MV-4-11 (cell line): ENCODE measurements around the gene CDH23.

Experiments
- DNase-seq: peaks from one replicate; lab custom pipeline; 2025; lab: John Stamatoyannopoulos, UW

CDH23 gene

DNA sequence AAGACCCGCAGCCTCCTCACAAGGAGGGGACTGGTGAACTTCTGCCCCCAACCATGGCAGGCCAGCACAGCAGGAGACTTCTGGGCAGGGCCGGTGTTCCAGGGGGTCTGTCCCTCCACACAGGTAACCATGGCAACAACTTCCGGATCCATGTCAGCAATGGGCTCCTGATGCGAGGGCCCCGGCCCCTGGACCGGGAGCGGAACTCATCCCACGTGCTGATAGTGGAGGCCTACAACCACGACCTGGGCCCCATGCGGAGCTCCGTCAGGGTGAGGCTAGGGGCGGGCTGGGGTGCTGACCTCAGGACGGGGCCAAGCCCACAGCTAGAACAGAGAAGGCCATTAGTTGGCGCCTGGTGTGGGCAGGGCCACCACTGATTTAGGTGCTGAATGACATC lies 328.5 kb downstream of the CDH23 start:
- DNase-seq, result no peak

DNA sequence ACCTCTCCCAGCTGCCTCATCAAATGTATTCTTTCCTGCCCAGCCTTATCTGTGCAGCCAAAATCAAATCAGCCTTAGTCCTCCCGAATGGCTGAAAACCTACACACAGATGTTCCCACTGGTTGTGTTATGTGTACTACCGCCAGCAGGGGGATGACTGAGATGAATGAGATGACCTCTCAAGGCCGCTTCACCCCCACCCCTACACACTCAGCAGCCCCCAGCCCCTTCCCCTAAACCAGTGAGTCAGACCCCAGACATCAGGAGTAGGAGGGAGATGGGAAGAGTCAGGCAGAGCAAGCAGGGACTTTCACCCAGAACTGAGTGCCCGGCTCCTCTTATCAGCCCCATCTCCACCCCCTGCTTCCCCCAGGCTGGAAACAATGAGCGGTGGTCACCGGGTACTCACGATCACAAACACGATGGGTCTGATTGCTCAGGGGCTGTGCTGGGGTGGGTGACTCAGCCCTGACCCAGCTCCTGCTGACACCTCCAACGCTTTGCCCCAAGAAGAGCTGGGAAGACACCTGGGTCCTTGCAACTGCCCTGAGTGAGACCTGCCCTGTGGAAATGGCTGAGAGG lies 329.4 kb downstream of the CDH23 start:
- peak; percentile 38 for DNase-seq

DNA sequence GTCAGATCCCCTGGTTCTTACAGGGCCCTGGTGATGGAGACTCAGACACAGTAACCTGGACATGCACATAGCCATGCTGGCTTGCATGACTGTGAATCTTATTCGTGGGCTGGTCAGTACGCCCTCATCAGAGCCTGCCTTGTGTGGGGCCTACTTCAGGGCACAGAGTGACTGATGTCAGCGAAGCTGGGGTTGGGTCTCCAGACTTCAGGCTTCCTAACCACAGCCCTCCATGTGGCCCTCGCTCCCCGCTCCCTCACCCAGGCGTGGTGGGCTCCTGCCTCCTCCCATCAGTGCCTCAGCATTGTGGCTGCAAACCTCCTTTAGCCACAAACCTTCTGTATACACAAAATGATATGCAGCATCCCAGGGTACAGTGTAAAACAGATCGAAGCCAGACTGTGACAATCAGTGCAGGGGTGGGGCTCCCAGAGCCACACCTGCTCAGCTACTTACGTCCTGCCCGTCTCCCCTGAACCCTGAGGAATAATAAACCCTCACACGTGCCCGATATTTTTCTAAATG lies 329.9 kb downstream of the CDH23 start:
- DNase-seq, result no peak

DNA sequence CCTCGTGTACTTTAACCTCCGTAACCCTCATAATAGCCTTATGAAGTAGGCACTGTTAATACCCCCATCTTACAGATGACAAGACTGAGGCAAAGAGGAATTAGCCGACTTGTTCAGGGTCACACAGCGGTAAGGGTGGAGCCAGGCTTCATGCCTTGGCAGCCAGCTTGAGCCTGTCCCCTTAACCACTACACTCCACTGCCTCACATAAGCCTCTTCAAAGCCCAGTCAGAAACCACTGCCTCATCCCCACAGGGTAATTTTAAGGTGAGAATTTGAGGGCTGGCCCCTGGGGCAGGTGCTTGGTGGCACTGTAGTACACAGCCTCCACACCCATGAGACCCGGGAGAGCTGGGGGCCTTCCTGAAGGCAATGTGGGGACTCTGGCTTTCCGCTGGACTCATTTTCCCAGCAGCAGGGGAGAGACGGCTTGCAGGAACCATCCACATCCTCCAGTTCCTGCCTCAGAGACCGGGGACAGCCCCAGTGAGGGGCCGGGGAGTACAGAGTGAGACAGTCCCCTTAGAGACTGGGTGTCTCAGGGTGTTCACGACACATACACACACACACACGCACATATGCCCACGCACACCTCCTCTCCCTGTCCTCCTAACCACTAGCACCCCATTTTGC lies 330.5 kb downstream of the CDH23 start:
- peak; percentile 49 for DNase-seq

DNA sequence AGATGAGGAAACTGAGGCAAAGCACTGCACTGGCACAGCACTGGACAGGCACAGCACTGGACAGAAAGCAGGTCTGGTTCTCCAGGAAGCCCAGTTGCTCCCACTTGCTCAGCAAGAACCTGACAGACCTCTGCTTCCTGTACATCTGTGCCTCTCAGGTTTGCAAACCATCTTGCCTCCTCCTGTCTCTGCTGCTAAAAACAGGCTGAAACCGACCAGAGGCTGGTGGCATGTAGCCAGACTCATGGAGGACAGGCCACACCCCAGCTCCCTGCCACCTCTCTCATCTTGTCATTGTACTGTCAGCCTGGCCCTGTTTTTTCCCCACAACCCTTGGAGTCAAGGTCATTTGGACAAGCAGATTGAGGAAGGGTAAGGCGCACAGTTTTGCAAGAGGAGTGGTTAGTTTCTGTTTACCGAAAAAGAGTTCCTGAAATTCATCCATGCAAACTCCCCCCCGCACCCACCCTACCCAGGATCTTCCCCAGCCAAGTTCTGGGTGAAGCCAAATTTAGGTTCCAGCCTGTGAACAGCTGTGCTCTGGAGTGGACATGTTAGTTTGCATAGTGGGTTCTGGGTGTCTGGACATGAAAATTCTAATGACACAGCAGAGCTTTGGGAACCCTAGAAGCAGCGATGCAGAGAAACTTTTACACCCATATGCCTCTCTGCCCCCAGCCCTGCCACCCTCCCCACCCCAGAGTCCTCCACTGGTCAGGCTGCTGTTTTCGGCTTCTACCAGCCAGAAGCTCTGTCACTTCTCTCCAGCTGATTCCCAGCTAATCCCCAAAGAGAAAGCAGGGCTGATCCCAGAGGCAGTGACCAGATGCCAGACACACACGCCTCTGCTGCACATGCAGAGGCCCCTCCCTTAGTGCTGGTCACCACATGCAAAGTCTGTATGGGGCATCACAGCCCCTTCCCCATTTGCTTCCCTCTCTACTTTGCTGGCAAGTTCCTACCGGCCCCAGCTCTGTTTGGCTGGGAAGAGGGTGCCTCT lies 331.3 kb downstream of the CDH23 start:
- DNase-seq, result peak; percentile 93

DNA sequence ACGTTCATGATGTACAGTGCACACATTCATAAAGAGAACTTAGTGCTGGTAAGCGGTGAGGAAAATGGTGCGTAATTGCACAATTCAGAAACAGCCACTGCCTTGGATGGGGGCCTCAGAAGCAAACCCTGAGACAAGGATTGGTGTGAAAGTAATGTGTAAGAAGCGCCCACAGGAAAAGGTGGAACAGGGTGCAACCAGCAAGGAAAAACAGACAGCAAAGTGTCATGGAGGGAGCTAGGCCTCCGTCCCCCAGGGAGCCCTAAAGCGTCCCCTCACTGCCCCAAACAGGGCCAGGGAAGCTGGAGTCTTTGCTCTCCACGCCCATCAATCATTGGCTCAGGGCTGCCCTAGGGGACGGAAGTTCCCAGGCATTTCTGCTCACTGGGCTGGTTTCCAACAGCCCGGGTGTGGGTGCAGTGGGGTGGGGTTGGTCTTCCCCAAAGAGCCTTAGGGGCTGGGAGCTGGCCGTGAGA lies 332.5 kb downstream of the CDH23 start:
- DNase-seq, result peak; percentile 81

DNA sequence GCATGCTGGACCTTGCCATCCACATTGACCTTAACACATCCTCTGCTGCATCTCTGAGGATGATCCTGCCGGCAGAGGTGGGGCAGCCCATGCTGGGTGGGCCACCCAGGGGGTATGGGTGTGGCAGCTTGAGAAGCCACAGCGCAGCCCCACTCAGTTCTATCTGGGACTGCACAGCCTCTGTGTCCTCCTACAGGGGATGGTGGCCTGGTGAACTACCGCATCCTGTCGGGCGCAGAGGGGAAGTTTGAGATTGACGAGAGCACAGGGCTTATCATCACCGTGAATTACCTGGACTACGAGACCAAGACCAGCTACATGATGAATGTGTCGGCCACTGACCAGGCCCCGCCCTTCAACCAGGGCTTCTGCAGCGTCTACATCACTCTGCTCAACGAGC lies 335.1 kb downstream of the CDH23 start:
- no peak for DNase-seq

DNA sequence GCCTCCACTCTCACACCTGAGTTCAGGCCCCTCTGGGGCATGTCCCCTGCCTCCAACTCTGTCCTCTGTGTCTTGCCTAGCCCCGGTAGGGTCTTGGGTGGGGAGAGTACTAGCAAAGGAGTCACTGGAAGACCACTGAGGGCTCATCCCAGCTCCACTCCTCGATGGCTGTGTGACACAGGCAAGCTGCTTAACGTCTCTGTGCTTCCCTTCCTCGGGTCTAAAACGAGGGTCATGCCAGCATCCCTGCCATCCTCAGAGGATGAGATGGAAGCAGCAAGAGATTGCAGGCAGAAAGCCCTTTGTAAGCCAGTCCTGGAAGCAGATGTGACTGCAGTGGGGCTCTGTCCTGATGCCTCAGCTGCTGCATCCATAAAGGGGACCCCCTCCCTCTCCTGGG lies 338.1 kb downstream of the CDH23 start:
- DNase-seq, result no peak

DNA sequence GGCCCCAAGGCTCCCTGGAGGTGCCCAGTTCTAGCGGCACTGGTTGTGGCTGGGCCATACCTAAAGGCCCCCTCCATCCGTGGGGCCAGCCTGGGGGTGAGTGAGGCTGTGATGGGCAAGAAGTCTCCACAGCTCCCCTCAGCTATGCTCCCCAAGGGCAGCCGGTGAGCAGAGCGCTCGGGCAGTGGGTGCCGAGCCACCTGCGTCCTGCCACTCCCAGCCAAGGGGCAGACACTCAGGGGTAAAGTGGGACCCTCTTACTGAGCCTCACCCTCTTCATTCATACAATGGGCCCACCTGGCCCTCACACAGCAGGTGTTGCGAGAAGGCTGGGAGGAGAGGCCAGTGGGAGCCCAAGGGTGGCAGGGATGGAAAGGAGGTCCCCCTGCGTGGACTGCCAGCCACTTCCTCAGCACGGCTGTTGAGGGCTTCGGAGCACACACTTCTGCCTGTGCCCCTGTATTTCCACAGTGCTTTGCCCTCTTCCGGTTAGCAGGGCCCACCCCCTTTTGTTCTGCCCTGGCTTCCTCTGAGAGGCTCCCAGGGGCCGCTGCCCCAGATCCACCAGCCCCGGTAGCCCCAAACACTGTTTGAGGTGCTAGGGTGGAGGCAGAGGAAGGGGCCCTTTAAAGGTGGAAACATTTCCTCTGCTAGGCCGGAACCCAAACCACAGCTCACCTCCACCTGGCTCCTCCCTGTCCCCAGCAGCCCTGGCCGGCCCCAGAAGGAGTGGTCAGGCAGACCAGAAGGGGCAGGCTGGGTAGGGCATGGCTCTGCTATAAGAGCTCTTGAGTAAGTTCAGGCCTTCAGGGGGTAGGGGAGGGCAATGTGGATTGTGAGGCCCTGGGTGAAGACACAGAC lies 339.2 kb downstream of the CDH23 start:
- DNase-seq, result no peak

DNA sequence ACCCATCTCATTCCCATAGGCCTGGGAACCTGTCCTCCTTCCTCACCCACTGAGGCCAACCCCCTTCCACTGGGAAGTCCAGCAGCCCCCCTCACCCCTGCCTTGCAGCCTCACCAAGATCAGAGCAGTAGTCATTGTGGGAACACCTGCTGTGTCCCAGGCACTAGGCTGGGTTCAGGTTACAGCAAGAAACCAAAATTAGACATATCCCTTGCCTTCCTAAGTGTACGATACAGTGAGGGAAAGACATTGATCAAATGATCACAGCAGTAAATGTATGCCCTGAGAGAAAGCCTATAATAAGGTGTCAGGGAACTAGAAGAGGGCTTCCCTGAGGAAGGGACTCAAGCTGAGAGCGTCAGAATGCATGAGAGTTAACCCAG lies 339.8 kb downstream of the CDH23 start:
- no peak for DNase-seq

DNA sequence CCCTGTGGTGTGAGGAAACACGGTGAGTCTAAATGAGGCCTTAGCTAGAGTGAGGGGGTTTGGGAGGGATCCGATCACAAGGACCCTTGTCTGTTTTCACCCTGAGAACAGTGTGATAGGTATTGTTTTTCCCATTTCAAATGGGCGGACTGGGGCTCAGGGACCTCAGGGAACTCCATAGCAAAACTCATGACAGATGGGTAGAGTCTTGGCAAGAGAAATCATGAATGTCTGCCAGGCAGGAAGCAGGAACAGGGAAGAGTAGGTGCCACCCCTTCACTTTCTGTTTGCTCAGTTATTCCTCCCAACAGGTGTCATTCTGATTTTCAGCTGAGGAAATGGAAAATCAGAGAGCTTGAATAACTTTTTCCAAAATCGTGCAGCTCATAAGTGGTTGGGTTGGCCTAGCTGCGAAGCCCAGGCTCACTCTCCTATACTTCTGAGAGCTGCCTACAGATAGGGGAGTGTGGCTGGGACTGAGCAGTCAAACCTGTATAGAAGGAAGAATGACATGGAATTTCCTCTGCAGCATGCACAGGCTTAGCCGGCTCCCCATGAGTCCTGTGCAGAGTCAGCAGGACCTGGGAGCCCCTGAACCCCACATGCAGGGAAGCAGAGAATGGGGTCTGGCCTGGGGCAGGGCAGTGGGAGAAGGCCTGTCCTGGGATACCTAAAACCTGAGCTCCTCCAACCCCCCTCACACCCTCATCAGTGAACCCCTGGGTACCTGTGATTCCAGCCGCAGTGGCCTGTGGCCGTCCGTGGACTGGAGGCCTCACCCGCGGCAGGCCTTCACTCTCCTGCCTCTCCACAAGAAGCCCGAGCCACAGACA lies 340.5 kb downstream of the CDH23 start:
- DNase-seq, result no peak

DNA sequence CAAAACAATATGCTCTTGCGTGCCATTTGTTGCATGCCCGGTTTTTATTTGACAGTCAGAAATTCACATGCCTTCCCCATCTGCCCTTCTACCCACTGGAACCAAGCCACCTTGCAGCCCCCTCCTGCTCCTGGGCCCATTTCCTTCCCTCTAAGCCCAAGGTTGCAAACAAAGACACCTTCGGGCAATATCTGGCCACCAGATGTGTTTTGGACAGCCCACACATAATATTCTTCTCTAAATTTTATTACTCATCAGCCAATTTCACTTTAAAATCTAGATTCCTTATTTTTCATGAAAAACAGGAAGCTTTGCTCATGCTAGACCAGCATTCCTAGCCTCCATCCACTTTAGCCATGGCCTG lies 341.1 kb downstream of the CDH23 start:
- DNase-seq, result no peak

DNA sequence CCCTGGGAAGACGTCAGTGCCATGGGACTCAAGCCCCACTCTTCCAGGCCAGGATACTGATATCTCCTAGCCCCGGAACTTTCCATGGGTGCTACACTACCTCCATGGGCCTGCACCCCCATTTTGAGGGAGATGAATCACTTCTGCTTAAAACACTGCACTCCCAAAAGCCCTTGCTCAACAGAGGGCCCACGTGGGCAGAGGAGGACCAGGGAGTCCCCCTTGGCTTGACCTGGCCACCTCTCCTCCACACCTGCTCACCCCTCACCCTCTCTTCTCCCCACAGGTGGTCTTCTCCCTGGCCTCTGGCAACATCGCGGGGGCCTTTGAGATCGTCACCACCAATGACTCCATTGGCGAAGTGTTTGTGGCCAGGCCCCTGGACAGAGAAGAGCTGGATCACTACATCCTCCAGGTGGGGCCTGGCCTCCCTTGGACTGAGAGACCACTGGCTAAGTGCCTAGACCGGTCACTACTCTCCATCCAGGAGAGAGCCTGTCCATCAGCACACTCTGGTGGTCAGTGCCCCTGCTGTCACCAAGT lies 342.7 kb downstream of the CDH23 start:
- DNase-seq, result no peak

DNA sequence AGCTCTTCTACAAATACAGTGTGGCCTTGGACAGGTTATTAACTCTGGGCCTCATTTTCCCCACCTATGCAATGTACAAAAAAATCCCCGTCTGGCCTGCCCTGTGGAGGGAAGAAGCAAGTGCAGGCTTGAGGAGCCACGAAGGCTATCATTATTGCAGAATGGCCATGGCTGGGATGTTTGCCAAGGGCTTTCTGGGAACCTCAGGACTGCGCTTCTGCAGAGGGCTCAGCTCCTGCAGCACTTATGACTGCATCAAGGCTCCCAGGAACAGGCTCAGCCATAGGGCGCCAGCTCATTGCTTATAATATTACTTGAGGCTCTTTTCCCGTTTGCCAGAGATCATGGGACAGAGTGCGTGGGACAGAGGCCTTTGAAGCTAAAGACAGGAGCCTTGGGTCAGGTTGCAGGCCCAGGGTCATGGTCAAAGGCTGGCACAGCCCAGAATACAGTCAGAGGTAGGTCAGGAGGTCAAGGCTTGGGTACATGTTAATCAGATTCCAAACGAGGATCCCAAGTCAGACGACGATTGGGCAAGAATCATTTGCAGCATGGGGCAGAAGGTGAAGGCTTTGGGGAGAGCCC lies 343.4 kb downstream of the CDH23 start:
- peak; percentile 33 for DNase-seq

DNA sequence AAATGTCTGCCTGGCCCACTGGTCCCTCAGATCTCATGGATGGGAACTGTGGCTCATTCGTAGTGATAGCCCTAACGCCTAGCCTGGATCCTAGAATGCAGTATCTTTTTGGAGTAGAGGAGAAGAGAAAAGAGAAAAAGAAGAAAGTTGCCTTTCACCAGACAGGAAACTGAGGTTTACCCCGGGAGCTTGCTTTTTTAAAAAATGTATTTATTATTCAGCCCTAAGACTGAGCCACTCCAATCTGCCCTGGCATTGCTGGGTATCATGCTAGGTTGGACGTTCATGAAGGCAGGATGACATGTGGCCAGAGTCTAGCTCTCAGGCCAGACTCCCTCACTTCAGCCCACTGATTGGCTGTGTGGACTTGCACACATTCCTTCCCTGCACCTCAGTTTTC lies 344.3 kb downstream of the CDH23 start:
- DNase-seq, result no peak

DNA sequence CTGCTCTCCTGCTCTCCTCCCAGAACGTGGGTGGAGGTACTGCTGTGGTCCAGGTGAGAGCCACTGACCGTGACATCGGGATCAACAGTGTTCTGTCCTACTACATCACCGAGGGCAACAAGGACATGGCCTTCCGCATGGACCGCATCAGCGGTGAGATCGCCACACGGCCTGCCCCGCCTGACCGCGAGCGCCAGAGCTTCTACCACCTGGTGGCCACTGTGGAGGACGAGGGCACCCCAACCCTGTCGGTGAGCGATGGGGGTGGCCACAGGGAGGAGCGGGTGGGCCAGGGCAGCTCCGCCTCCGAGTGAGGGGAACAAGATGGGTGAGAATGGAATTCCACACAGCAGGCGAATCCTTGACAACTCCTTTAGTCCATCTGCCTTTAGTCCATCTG lies 345.0 kb downstream of the CDH23 start:
- DNase-seq, result no peak

DNA sequence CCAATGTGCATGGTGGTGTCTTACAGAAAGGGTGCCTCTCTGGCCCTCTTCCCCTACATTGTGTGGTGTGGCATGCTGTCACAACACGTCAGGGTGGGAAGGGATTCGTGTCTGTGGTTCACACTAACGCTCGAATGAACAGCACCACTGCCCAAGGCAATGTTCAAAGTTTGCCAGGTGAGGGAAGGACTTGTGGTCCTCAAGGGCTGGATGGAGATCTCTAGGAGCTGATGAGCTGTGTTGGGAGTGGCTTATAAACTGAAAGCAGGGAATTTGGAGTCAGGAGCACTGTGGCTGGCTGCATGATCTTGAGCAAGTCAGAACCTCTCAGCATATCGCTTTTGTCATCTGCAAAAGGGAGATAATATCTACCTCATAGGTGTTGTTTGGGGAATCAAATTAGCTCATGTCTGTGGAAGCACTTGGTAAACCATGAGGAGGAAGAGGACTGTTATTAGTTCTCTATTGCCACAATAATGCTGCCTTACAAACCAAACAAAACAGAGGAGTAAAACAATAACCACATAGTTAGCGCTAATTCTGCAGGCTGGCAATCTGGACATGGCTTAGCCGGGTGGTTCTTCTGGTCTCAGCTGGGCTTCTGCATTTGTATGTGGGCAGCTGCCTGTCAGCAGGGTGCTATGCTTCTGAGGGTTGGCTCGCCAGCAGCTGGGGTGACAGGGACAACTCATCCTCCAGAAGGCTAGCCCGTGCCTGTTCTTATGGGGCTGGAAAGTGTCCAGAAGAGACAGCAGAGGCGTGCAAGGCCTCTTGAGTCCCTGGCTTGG lies 345.8 kb downstream of the CDH23 start:
- peak; percentile 87 for DNase-seq

DNA sequence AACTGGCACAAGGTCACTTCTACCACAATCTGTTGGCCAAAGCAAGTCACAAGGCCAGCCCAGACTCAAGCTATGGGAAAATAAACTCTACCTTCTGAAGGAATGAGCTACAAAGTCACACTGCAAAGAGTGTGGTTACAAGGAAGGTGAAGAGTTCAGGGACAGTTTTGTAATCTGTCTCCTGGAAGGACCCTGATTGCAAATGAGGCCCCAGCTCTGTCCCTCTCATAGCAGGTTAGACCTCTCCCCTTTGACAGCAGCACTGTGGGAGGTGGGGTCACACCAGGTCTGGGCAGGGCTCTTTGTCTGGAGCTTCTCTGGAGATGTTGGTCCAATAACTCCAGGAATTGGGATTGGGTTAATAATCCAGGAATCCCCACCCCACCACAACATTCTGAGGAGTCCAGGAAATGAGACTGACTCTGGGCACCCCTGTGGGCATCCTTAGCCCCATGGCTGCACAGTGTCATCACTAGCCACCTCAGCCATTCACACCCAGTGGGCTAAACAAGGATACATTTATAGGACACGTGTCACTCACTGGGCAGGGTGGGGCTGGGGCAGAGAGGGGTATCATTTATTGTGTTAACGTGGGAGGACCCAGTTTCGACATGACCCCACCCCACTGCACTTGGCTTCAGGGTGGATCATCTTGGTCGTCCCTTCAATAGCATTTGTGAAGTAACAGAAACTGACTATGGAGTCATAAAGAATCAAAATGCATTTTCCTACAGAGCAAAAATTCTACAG lies 346.5 kb downstream of the CDH23 start:
- DNase-seq, result peak; percentile 69

DNA sequence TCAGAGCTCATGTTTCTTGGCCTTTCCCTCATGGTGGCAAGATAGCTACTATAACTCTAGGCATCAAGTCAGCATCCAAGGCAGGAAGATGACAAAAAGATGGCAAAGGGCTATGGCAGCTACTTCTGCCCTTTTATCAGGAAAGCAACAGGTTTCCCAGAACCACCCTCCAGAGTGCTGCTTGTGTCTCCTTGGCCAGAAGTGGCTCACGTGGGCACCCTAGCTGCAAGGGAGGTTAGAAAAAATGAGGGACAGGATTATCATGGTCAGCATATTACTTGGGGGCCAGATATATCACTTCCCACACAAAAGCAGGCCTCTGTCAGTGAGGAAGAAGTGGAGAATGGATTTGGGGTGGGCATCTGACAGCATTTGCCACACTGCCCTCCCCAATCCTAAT lies 347.1 kb downstream of the CDH23 start:
- no peak for DNase-seq
